Lower leg skin (tissue), 3 donors: Measurements from ENCODE around the gene MYOF.

ENCODE experiments used
- CTCF ChIP-seq, 3 donors: fragments of 450-650 bp; IDR thresholded peaks; one replicate each; pipeline ENCODE4 v1.5.1; 2016; ENCODE audit warnings: antibody characterized with exemption in 3 of 3, mild to moderate bottlenecking in 3 of 3, moderate library complexity in 2 of 3
- POLR2A ChIP-seq, 2 donors: fragments of 450-650 bp; IDR thresholded peaks; one replicate each; pipeline ENCODE4 v1.6.1; 2016 to 2017; ENCODE audit warnings: antibody characterized with exemption in 2 of 2, mild to moderate bottlenecking in 1 of 2, moderate library complexity in 1 of 2

GRCh38 chr10:93277360-93277759 is 204.8 kb downstream of the MYOF start:
- TF ChIP-seq POLR2A (IDR thresholded peaks at IDR 0.05) (no peak), CTCF (IDR thresholded peaks at IDR 0.05) (no peak)
